GM21526 (cell line): ENCODE measurements around the gene GALNT16.

Source experiments
- ATAC-seq: cut with Tn5 transposase; IDR thresholded peaks from one replicate; pipeline ENCODE4 v1.9.1; 2021; ENCODE audit warnings: moderate library complexity; ENCODE audit not compliant: unreplicated experiment, low FRiP score

The GALNT16 gene

GRCh38 chr14:69315301-69315700 is 55.3 kb downstream of the GALNT16 start:
- no peak for ATAC-seq

GRCh38 chr14:69316449-69317101 is 56.6 kb downstream of the GALNT16 start:
- no peak for ATAC-seq

DNA sequence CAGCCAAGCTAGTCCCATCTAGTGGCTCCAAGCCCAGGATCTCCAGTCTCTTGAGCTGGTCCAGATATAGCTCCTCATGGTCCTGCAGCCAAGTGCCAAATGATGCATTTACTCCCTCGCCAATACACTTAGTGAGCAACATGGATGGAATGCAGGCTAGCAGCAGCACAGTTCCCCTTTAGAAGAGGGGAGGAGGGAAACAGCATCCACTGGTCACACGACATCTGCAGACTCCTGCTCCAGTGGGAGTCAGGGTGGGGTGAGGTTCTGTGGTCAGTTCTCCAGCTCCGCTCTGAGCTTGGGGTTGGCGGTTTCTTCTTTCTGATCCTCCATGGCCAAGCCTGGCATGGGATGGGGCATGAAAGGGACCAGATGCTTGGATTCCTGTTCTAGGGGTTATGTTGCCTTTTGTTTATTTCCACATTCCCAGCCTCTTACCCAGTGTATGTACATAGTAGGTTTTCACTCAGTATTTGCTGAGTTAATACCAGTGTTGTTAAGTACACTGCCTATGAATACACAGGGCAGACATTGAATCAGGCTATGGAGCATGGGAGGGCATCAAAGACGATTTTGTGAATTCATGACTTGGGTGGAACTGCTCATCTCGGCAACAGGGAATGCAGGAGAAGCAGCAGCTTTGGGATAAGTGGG is 57.3 kb downstream of the GALNT16 start:
- ATAC-seq, result no peak

- ATAC-seq, result no peak
Measured at GRCh38 chr14:69317780-69318179, 57.8 kb downstream of the GALNT16 start.

GRCh38 chr14:69318241-69318640 is 58.3 kb downstream of the GALNT16 start:
- ATAC-seq, result no peak

DNA sequence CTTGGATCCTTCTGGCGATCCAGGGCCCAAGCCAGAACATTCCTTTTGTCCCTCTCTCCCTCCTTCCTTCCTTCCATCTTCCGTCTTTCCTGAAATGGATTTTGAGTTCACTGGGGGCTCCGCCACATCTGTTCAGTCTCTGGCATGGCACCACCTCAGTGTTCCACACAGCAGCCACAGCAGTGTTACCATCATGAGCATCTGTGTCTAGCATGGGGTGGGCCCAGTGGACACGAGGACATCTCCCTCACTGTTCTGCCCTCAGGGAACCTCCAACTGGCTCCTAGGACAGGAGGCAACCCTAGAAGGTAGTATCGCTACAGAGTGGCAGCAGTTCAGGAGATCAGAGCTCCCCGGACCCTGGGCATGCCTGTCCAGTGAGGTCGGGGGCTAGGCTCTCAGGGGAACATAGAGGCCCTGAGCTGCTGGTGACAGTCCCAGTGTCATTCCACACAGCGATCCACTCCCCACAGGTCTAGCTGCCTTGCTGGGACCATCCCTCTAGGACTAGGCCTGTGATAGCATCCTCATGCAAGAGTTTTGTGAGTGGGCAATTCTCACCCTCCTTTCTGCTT is 59.0 kb downstream of the GALNT16 start:
- ATAC-seq, result no peak

DNA sequence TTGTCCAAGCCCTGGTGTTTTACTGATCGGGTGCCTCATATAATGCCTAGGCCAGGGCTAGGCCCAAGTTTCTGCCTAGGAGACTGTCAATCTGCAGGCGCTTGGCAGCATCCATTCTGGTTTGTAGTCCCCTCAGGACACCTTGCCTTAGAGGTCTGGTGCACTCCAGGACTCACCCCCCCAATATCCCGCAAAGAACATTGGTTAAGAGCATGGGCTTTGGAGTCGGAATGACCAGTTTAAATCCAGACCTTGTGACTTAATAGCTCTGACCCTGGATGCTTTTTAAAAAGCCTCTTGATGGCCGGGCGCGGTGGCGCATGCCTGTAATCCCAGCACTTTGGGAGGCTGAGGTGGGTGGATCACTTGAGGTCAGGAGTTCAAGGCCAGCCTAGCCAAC is 60.0 kb downstream of the GALNT16 start:
- no peak for ATAC-seq

- no peak for ATAC-seq
Measured at GRCh38 chr14:69320581-69321365, 60.8 kb downstream of the GALNT16 start.

DNA sequence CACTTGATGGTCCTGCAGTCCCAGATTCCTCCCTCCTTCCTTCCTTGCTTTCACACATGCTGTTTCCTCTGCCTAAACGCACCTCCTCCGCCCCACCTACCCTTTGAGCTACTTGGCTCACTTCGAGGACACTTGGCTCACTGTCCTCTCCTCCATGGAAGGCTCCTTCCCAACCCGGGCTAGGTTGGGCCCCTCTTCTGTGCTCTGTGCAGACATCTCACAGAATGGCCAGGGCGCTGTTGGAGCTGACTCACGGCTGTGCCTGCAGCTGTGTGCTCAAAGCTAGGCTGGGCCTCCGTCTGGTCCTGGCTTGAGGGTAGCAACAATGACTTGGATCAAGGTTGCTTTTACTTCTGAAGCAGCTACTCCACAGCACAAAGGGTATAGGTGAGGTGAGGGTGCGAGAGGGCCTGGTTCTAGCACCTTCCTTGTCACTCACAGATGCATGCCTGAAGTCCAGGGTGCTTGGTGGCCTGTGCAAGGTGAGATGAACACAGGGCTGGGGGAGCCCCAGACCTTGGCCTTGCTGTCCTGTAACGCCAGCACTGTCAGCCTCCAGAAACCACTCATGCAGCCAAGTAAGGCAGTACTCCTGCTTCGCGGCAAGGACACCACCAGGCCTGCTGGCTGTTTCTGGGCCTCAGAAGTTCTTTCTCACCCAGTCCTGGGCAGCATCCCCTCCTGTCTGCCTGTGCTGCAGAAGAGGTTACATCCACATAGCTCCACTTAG is 61.8 kb downstream of the GALNT16 start:
- no peak for ATAC-seq

- no peak for ATAC-seq
Measured at GRCh38 chr14:69323266-69323998, 63.5 kb downstream of the GALNT16 start.

- ATAC-seq, result no peak
Measured at GRCh38 chr14:69323999-69324282, 64.0 kb downstream of the GALNT16 start.

DNA sequence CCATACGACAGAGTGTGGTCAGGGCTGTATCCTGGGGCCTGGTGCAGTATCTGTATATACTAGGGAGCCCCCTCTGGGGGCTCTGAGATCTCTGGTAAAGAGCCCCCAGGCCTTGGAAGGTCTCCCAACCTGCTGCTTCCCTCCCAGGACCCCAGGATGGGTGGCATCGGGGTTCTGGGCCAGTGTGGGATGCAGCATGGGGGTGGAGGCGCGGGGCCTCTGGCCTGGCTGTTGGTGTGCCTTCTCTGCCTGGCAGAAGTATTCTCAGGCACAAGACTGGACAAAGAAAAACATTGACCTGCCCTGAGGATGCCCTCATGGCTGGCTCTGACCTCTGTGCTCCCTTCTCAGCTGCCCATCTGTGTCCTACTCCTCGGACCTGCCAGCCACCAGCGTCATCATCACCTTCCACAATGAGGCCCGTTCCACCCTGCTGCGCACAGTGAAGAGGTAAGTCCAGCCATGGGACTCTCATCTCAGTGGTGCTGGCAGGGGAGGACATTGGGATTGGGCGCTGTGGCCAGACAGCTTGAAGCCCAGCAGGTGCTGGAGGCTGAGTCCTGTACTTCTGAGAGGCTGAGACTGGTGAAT is 64.5 kb downstream of the GALNT16 start:
- no peak for ATAC-seq

DNA sequence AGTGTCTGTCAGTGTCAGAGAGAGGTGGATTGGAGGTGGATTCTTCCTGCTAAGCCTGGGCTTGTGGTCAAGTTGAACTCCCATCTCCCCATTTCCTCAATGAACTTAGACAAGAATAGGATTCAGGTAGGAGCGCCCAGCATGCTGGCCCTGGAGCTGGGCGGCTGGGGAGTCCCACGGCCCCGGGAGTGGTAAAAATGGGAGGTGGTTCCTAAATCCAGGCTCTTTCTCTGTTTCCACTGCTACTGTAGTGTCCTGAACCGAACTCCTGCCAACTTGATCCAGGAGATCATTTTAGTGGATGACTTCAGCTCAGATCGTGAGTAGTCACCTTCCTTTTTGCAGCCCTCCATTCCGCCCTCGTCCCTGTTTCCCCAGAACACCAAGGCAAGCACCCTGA is 65.1 kb downstream of the GALNT16 start:
- ATAC-seq, result no peak

- no peak for ATAC-seq
Measured at GRCh38 chr14:69325646-69326265, 65.8 kb downstream of the GALNT16 start.

DNA sequence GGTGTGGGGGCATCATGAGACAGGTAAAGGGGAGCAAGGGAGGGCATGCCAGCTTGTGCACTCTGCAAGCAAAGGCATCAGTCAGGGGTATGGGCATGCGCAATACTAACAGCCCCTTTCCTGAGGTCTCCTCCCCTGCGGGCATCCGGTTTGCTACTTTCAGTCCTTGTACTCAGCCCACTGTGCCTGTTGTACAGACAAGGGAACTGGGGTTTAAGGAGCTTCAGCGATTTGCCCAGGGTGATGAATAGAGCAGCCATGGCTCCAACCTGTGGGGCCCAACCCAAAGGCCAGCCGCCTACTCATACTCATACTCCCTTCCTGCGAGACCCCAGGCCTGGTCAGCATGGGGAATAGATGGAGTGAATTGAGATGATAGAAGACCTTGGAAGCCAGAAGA is 66.7 kb downstream of the GALNT16 start:
- no peak for ATAC-seq

GRCh38 chr14:69327507-69327906 is 67.5 kb downstream of the GALNT16 start:
- ATAC-seq, result no peak

- no peak for ATAC-seq
Measured at GRCh38 chr14:69328317-69328716, 68.4 kb downstream of the GALNT16 start.

- no peak for ATAC-seq
Measured at GRCh38 chr14:69328765-69329164, 68.8 kb downstream of the GALNT16 start.

DNA sequence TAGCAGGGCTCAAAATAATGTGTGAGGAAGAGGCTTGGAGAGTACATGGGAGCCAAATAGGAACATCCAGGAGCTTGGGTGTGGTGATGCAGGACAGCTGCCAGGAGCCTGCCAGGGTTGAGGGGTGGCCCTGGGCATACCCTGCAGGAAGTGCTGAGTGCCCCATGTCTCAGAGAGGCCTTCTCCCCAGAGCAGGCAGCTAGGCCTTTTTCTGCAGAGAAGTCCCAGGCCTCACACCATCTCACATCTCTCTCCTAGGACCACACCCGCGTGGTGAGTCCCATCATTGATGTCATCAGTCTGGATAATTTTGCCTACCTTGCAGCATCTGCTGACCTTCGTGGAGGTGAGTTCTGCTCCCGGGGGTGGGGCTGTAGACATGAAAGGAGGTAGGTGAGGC is 71.2 kb downstream of the GALNT16 start:
- ATAC-seq, result no peak
